CD4-positive, CD25-positive, alpha-beta regulatory T cell (primary cell): Measurements from ENCODE around the gene SEMA4D. TPM values are rescaled to one million over a fixed set of nuclear protein-coding genes. Genes with fewer than 3 reads are reported as not detected.
A peak's percentile ranks its signal among the peaks of the same experiment; 100 is the strongest.

Experiments used
- ATAC-seq, 2 donors: fragments of 150-1000 bp; cut with Tn5 transposase; one replicate each; pipeline ENCODE4 v1.10.0; 2021; ENCODE audit warnings: low read depth in 2 of 2, moderate number of reproducible peaks in 2 of 2, moderate library complexity in 1 of 2
- DNase-seq, 3 donors: peaks; one replicate each; pipeline versions ENCODE4 v3.0.0 to v3.0.0-alpha.2; 2012 to 2022; ENCODE audit warnings: mixed read lengths in 1 of 3
- H3K27ac ChIP-seq: one replicate; pipeline ENCODE4 v1.7.0; 2013; ENCODE audit warnings: mild to moderate bottlenecking, low read length; ENCODE audit not compliant: insufficient read depth, poor library complexity, severe bottlenecking
- H3K27me3 ChIP-seq: one replicate; pipeline ENCODE4 v1.7.0; 2013; ENCODE audit warnings: low read length; ENCODE audit not compliant: control insufficient read depth, insufficient read depth
- H3K36me3 ChIP-seq: one replicate; pipeline ENCODE4 v1.7.0; 2013; ENCODE audit warnings: mild to moderate bottlenecking, low read length, moderate library complexity; ENCODE audit not compliant: control insufficient read depth, insufficient read depth
- H3K4me1 ChIP-seq: 2 replicates; pipeline ENCODE4 v1.7.0; 2013; ENCODE audit warnings: mild to moderate bottlenecking, low read length; ENCODE audit not compliant: insufficient read depth, control insufficient read depth, poor library complexity, severe bottlenecking
- H3K4me3 ChIP-seq: one replicate; pipeline ENCODE4 v1.7.0; 2013; ENCODE audit warnings: low read depth, mild to moderate bottlenecking, low read length, moderate library complexity
- H3K9me3 ChIP-seq, 2 experiments: 1 replicate in 1 of 2; 2 replicates in 1 of 2; pipeline ENCODE4 v1.7.0; 2013; ENCODE audit warnings: low read length in 2 of 2, mild to moderate bottlenecking in 1 of 2, moderate library complexity in 1 of 2; ENCODE audit not compliant: control insufficient read depth in 2 of 2
- H3K27ac Mint-ChIP-seq, 3 donors: one replicate each; pipeline ENCODE4 v1.8.0; 2020 to 2022; ENCODE audit warnings: mild to moderate bottlenecking in 3 of 3, mixed read lengths in 3 of 3, moderate library complexity in 2 of 3
- H3K27me3 Mint-ChIP-seq: one replicate; pipeline ENCODE4 v1.8.0; 2022; ENCODE audit warnings: mild to moderate bottlenecking, mixed read lengths
- H3K36me3 Mint-ChIP-seq: one replicate; pipeline ENCODE4 v1.8.0; 2020; ENCODE audit warnings: mixed read lengths
- H3K4me1 Mint-ChIP-seq, 4 donors: one replicate each; pipeline ENCODE4 v1.8.0; 2020 to 2022; ENCODE audit warnings: mixed read lengths in 4 of 4, mild to moderate bottlenecking in 1 of 4
- H3K4me3 Mint-ChIP-seq, 4 donors: one replicate each; pipeline ENCODE4 v1.8.0; 2020 to 2022; ENCODE audit warnings: mild to moderate bottlenecking in 4 of 4, mixed read lengths in 4 of 4, moderate library complexity in 3 of 4
- H3K9me3 Mint-ChIP-seq, 7 donors: one replicate each; pipeline ENCODE4 v1.8.0; 2020 to 2022; ENCODE audit warnings: mixed read lengths in 7 of 7, mild to moderate bottlenecking in 3 of 7, moderate library complexity in 2 of 7
- polyA plus RNA-seq, 4 donors: library from polyadenylated mRNA; unstranded; fragments of 300-500 nt; fragmentation: Illumina TruSeq; gene quantifications; one replicate each; pipeline ENCODE4 v1.2.3, GENCODE V29; 2021
- total RNA-seq: library from RNA; stranded (reverse); gene quantifications from one replicate; pipeline ENCODE4 v1.2.3, GENCODE V29; 2022

Gene SEMA4D
- total and polyA plus RNA-seq, 5 donors from 2014 or later, result 67.5 to 480 (median 90.5) TPM

GRCh38 chr9:89454498-89455355 is 43.2 kb downstream of the SEMA4D start:
- peaks cover 81% of the 10 kb centered on the region for H3K4me1 ChIP-seq
- peaks cover 52% of the 10 kb centered on the region for H3K36me3 ChIP-seq
- H3K4me3 Mint-ChIP-seq, result peak overlapping the region; percentile 64 to 87 (median 72)
- peaks cover 29 to 98% (median 73%) of the 10 kb centered on the region in 4 donors for H3K4me1 Mint-ChIP-seq
- DNase-seq (peak in 1 of 3 donors; percentile 58), ATAC-seq (no peak)
- no peak overlapping the region for H3K4me3 ChIP-seq
- no peaks in the 10 kb centered on the region for H3K9me3 ChIP-seq
- H3K27me3 ChIP-seq, result no peaks in the 10 kb centered on the region
- peak overlapping the region; percentile 96 to 99 (median 98) for H3K27ac Mint-ChIP-seq
- no peaks in the 10 kb centered on the region for H3K9me3 Mint-ChIP-seq
- H3K36me3 Mint-ChIP-seq, result peaks cover 31% of the 10 kb centered on the region
- no peaks in the 10 kb centered on the region for H3K27me3 Mint-ChIP-seq
- peak overlapping the region; percentile 77 for H3K27ac ChIP-seq

DNA sequence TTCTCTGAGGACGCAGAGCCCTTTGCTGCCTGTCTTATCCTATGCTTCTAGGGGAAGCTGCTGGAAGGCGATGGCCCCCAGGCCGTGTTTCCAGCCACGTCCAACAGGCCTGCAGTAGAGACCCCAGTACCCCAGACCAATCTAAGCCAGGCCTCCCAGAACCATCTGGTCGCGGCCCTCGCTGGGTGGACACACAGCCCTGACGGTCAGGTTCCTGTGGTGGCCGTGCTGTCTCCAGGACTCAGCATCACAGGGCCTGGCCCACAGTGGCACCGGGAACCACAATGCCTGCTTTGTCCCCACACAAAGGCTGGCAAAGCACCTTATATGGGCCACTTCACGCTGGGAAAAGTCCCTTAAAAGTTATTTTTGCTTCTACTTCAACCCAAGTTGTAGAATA is 44.5 kb downstream of the SEMA4D start:
- no peaks in the 10 kb centered on the region for H3K27me3 ChIP-seq
- peaks cover 81% of the 10 kb centered on the region for H3K4me1 ChIP-seq
- H3K27ac ChIP-seq, result peak overlapping the region; percentile 38

GRCh38 chr9:89452561-89452960 is 45.4 kb downstream of the SEMA4D start:
- no peak overlapping the region for H3K4me3 ChIP-seq
- Mint-ChIP-seq H3K4me3 (peak overlapping the region in 2 of 4 donors; percentile 9 to 75), H3K27me3 (no peaks in the 10 kb centered on the region), H3K9me3 (no peaks in the 10 kb centered on the region), H3K27ac (peak overlapping the region; percentile 80 to 98 (median 89)), H3K36me3 (peaks cover 36% of the 10 kb centered on the region), H3K4me1 (peaks cover 21 to 97% (median 74%) of the 10 kb centered on the region in 4 donors)
- DNase-seq (no peak), ATAC-seq (no peak)
- no peak overlapping the region for H3K27ac ChIP-seq
- no peaks in the 10 kb centered on the region for H3K9me3 ChIP-seq
- peaks cover 81% of the 10 kb centered on the region for H3K4me1 ChIP-seq
- H3K27me3 ChIP-seq, result no peaks in the 10 kb centered on the region
- peaks cover 51% of the 10 kb centered on the region for H3K36me3 ChIP-seq

More for the DNA sequence above, 44.5 kb downstream of the SEMA4D start:
- DNase-seq (no peak), ATAC-seq (no peak)
- Mint-ChIP-seq H3K27me3 (no peaks in the 10 kb centered on the region), H3K36me3 (peaks cover 36% of the 10 kb centered on the region), H3K9me3 (no peaks in the 10 kb centered on the region), H3K4me1 (peaks cover 23 to 98% (median 73%) of the 10 kb centered on the region in 4 donors), H3K27ac (peak overlapping the region in 2 of 3 donors; percentile 89 to 98), H3K4me3 (peak overlapping the region; percentile 9 to 75 (median 54))
- H3K36me3 ChIP-seq, result peaks cover 55% of the 10 kb centered on the region
- H3K4me3 ChIP-seq, result no peak overlapping the region
- no peaks in the 10 kb centered on the region for H3K9me3 ChIP-seq

DNA sequence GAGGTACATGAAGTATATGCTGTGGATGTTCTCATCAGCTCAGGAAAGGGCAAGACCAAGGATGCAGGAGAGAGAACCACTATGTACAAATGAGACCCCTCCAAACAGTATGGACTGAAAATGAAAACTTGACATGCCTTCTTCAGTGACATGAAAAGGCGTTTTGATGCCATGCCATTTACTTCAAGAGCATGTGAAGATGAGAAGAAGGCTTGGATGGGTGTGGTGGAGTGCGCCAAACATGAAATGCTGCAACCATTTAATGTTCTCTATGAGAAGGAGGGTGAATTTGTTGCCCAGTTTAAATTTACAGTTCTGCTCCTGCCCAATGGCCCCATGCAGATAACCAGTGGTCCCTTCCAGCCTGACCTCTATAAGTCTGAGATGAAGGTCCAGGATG is 47.7 kb downstream of the SEMA4D start:
- Histone ChIP-seq H3K4me1 (peaks cover 81% of the 10 kb centered on the region), H3K9me3 (no peaks in the 10 kb centered on the region), H3K4me3 (no peak overlapping the region), H3K36me3 (peaks cover 59% of the 10 kb centered on the region), H3K27ac (peak overlapping the region; percentile 25), H3K27me3 (no peaks in the 10 kb centered on the region)
- DNase-seq (no peak), ATAC-seq (no peak)
- Mint-ChIP-seq H3K27me3 (no peaks in the 10 kb centered on the region), H3K9me3 (no peaks in the 10 kb centered on the region), H3K4me1 (peaks cover 13 to 97% (median 69%) of the 10 kb centered on the region in 4 donors), H3K27ac (peak overlapping the region; percentile 89 to 92 (median 91)), H3K4me3 (peak overlapping the region; percentile 4 to 76 (median 64)), H3K36me3 (peaks cover 38% of the 10 kb centered on the region)

- Mint-ChIP-seq H3K4me3 (peak overlapping the region; percentile 8 to 67 (median 55)), H3K36me3 (peaks cover 44% of the 10 kb centered on the region), H3K27me3 (no peaks in the 10 kb centered on the region), H3K9me3 (no peaks in the 10 kb centered on the region), H3K4me1 (peaks cover 13 to 97% (median 74%) of the 10 kb centered on the region in 4 donors), H3K27ac (peak overlapping the region; percentile 76 to 91 (median 89))
- ATAC-seq, result no peak
- Histone ChIP-seq H3K9me3 (no peaks in the 10 kb centered on the region), H3K4me1 (peaks cover 80% of the 10 kb centered on the region), H3K27me3 (no peaks in the 10 kb centered on the region), H3K27ac (peak overlapping the region; percentile 51), H3K36me3 (peaks cover 57% of the 10 kb centered on the region), H3K4me3 (no peak overlapping the region)
- DNase-seq, result no peak
These were observed 48.6 kb downstream of the SEMA4D start for GRCh38 chr9:89449261-89449671.

DNA sequence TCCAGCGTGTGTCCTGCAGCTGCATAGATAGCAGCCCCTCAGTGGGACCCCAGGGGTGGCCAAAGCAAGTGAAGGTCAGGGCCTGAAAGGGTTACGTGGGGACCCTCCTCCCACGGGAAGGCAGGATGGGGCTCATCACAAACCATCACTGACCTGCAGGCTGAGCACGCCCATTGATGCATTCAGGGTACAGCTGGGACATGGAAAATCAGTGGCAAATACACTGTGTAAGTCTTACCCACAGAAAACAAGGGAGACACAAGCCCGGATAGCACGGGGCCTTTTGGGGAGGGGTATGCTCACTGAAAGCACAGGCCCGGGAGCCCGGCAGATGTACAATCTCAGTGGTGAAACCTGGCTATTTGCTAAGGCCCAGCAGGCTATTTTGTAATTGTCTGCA is 49.1 kb downstream of the SEMA4D start:
- Histone ChIP-seq H3K27ac (peak overlapping the region; percentile 51), H3K4me1 (peaks cover 81% of the 10 kb centered on the region), H3K27me3 (no peaks in the 10 kb centered on the region), H3K9me3 (no peaks in the 10 kb centered on the region), H3K36me3 (peaks cover 54% of the 10 kb centered on the region), H3K4me3 (no peak overlapping the region)
- peak overlapping the region; percentile 83 to 91 (median 89) for H3K27ac Mint-ChIP-seq
- H3K4me1 Mint-ChIP-seq, result peaks cover 13 to 97% (median 76%) of the 10 kb centered on the region in 4 donors
- H3K9me3 Mint-ChIP-seq, result no peaks in the 10 kb centered on the region
- peak overlapping the region in 3 of 4 donors; percentile 52 to 67 (median 60) for H3K4me3 Mint-ChIP-seq
- H3K27me3 Mint-ChIP-seq, result no peaks in the 10 kb centered on the region
- no peak for DNase-seq
- no peak for ATAC-seq
- peaks cover 48% of the 10 kb centered on the region for H3K36me3 Mint-ChIP-seq

- peaks cover 51% of the 10 kb centered on the region for H3K36me3 ChIP-seq
- no peaks in the 10 kb centered on the region for H3K9me3 ChIP-seq
- H3K27me3 ChIP-seq, result no peaks in the 10 kb centered on the region
- H3K4me3 ChIP-seq, result no peak overlapping the region
- ATAC-seq (peak in 1 of 2 donors; percentile 26), DNase-seq (no peak)
- H3K27ac ChIP-seq, result peak overlapping the region; percentile 55
- no peaks in the 10 kb centered on the region for H3K27me3 Mint-ChIP-seq
- peaks cover 81% of the 10 kb centered on the region for H3K4me1 ChIP-seq
- H3K9me3 Mint-ChIP-seq, result no peaks in the 10 kb centered on the region
- peak overlapping the region in 3 of 4 donors; percentile 52 to 60 (median 56) for H3K4me3 Mint-ChIP-seq
- H3K36me3 Mint-ChIP-seq, result peaks cover 48% of the 10 kb centered on the region
- peaks cover 13 to 97% (median 75%) of the 10 kb centered on the region in 4 donors for H3K4me1 Mint-ChIP-seq
- peak overlapping the region; percentile 83 to 93 (median 89) for H3K27ac Mint-ChIP-seq
These were observed 49.5 kb downstream of the SEMA4D start for GRCh38 chr9:89448381-89448780.
